Bone marrow (tissue), 2 donors: Measurements from ENCODE around the gene TMEM45A.

Experiments
- DNase-seq, 2 donors: peaks; one replicate each; lab custom pipeline; 2025; lab: John Stamatoyannopoulos, UW

The TMEM45A gene

GRCh38 chr3:100613721-100614390 is 121.4 kb downstream of the TMEM45A start:
- no peak for DNase-seq

DNA sequence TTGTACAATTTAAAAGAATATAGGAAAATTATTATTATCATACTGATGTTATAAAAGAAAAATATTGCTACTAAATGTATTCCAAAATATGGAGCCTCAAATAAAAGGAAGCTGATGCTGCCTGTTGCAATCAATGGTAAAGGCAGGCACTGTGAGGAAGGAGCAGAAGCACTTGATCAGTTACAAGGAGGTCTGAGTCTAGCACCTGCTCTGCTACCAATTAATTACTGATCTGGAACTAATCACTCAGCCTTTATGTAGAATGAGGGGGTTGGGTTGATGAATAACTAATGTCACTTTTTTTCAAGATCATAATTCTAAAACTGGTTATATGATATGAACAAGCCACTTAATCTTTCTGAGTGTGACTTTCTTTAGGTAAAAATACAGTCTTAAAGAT is 122.5 kb downstream of the TMEM45A start:
- no peak for DNase-seq

- DNase-seq, result no peak
Observed at GRCh38 chr3:100615684-100616083, 123.3 kb downstream of the TMEM45A start.

- no peak for DNase-seq
Observed at GRCh38 chr3:100621251-100621650, 128.8 kb downstream of the TMEM45A start.
